ENCODE results near the gene ZBED6. TPM values are rescaled to one million over a fixed set of nuclear protein-coding genes. Genes with fewer than 3 reads are reported as not detected.
"Not testable (repeated sequence)": the region's sequence is repeated elsewhere in the genome, so short reads cannot be mapped to it uniquely, and the experiment has no call there.

ZBED6 gene
- total and polyA plus RNA-seq, 2 donors (not counting 3 experiments of a cell fraction or from before 2014, with no cell fraction given): 6.4 to 38.9 TPM

- no peaks in the 10 kb centered on the region for H3K79me2 ChIP-seq (ENCODE audit: control insufficient read depth, insufficient read depth, low read length)
- no peak overlapping the region for H3K4me3 ChIP-seq (replicated peaks in 1 of 3; ENCODE audit: insufficient read depth in 1 of 3, low read depth in 1 of 3, low read length in 3 of 3)
- H4K20me1 ChIP-seq (replicated peaks; ENCODE audit: control insufficient read depth, extremely low read depth, insufficient read depth, low read length): no peaks in the 10 kb centered on the region
- no peaks in the 10 kb centered on the region for H3K36me3 ChIP-seq (ENCODE audit: control insufficient read depth in 2 of 2, extremely low read depth in 1 of 2, insufficient read depth in 2 of 2, low read length in 2 of 2)
- no peaks in the 10 kb centered on the region for H3K9me1 ChIP-seq (replicated peaks; ENCODE audit: control insufficient read depth, extremely low read depth, insufficient read depth, low read length)
- no peak overlapping the region for H2AFZ ChIP-seq (ENCODE audit: low read depth, low read length)
- DNase-seq (ENCODE audit: low read depth, low spot score) (no peak), FAIRE-seq (no peak)
- peaks cover 4% of the 10 kb centered on the region for H3K4me1 ChIP-seq (ENCODE audit: control insufficient read depth, extremely low read depth, insufficient read depth, low read length)
- dilution Hi-C loops (cut with MboI; ENCODE audit: extremely low pct_ligation_motif_present, low sequenced_read_pairs) (no loop called here), intact Hi-C loops (cut with micrococcal nuclease) (no loop called here)
- H3K27ac ChIP-seq (ENCODE audit: insufficient read depth, low read depth, low read length): no peak overlapping the region
- CTCF ChIA-PET: no interaction called here
- POLR2A ChIA-PET: interaction anchor here (0.5 kb wide), 1 partner anchor 12 kb away, joined by 3 read pairs; no protein-coding TSS in a partner anchor
- BruUV-seq (replicated peaks): no TSS peak
- peaks cover 4 to 6% of the 10 kb centered on the region in 2 experiments for H3K27me3 ChIP-seq (ENCODE audit: control insufficient read depth in 2 of 2, insufficient read depth in 2 of 2, low read length in 2 of 2)
- H3K9ac ChIP-seq (replicated peaks; ENCODE audit: extremely low read depth, insufficient read depth, low read length): no peak overlapping the region
- TF ChIP-seq POLR2AphosphoS5 (IDR thresholded peaks at IDR 0.05; ENCODE audit: insufficient read depth, low read depth, low read length) (no peak), CTCF (IDR thresholded peaks at IDR 0.05; ENCODE audit: extremely low read depth in 1 of 2, insufficient read depth in 1 of 2, low read depth in 1 of 2, low read length in 2 of 2) (no peak), FOS (IDR thresholded peaks at IDR 0.05; ENCODE audit: borderline replicate concordance, insufficient read depth, low read length) (no peak), EZH2 (IDR thresholded peaks at IDR 0.05; ENCODE audit: borderline replicate concordance, low read depth, low read length, severe bottlenecking) (no peak), POLR2A (IDR thresholded peaks at IDR 0.05; ENCODE audit: low read depth, low read length) (no peak), GATA2 (IDR thresholded peaks at IDR 0.05; ENCODE audit: insufficient read depth, insufficient read length, low read depth, low read length) (no peak), MAX (IDR thresholded peaks at IDR 0.05; ENCODE audit: insufficient read depth, insufficient read length) (no peak)
- H3K9me3 ChIP-seq (replicated peaks; ENCODE audit: control insufficient read depth, insufficient read depth, low read length): no peaks in the 10 kb centered on the region
- H3K4me2 ChIP-seq (ENCODE audit: insufficient read depth, low read length): no peak overlapping the region
Measured at GRCh38 chr1:203760506-203760905, 34.9 kb upstream of the ZBED6 start.

- dilution Hi-C loops (cut with MboI; ENCODE audit: extremely low pct_ligation_motif_present, low sequenced_read_pairs); H3K79me2 ChIP-seq (ENCODE audit: control insufficient read depth, insufficient read depth, low read length); DNase-seq (ENCODE audit: low read depth, low spot score); H3K36me3 ChIP-seq (ENCODE audit: control insufficient read depth in 2 of 2, extremely low read depth in 1 of 2, insufficient read depth in 2 of 2, low read length in 2 of 2); H3K4me3 ChIP-seq (replicated peaks in 1 of 3; ENCODE audit: insufficient read depth in 1 of 3, low read depth in 1 of 3, low read length in 3 of 3); intact Hi-C loops (cut with micrococcal nuclease); H3K27me3 ChIP-seq (ENCODE audit: control insufficient read depth in 2 of 2, insufficient read depth in 2 of 2, low read length in 2 of 2); H3K27ac ChIP-seq (ENCODE audit: insufficient read depth, low read depth, low read length); H2AFZ ChIP-seq (ENCODE audit: low read depth, low read length); H3K9me3 ChIP-seq (replicated peaks; ENCODE audit: control insufficient read depth, insufficient read depth, low read length); FAIRE-seq; POLR2A ChIA-PET; H3K9ac ChIP-seq (replicated peaks; ENCODE audit: extremely low read depth, insufficient read depth, low read length); CTCF ChIA-PET; H3K4me1 ChIP-seq (ENCODE audit: control insufficient read depth, extremely low read depth, insufficient read depth, low read length); H3K9me1 ChIP-seq (replicated peaks; ENCODE audit: control insufficient read depth, extremely low read depth, insufficient read depth, low read length); H4K20me1 ChIP-seq (replicated peaks; ENCODE audit: control insufficient read depth, extremely low read depth, insufficient read depth, low read length); BruUV-seq (replicated peaks); H3K4me2 ChIP-seq (ENCODE audit: insufficient read depth, low read length): not testable (repeated sequence)
Measured at GRCh38 chr1:203761958-203762357, 33.5 kb upstream of the ZBED6 start.
